ENCODE results near the gene PRKAR2A. TPM values are rescaled to one million over a fixed set of nuclear protein-coding genes. Genes with fewer than 3 reads are reported as not detected.
A peak's percentile ranks its signal among the peaks of the same experiment; 100 is the strongest.
"Not testable (repeated sequence)": the region's sequence is repeated elsewhere in the genome, so short reads cannot be mapped to it uniquely, and the experiment has no call there.

The PRKAR2A gene
- polyA plus RNA-seq, 3 donors from 2014 or later = 16.0 to 21.4 (median 17.9) TPM

DNA sequence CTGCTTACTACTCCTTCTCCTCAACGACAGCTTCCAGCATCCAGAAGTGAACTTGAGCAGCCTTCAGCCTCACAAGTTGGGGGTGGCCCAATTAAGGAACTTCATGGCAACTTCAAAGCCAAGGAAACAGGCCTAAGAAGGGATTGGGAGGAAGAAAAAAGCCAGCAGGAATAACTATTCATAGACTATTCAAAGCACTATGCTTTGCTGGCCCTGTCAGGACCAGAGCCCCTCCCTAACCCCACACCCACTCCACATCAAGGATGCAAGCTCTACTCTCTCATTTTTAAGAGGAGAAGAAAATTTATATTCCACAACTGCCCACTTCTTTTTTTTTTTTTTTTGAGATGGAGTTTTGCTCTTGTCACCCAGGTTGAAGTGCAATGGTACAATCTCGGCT is 10.0 kb upstream of the PRKAR2A start:
- Mint-ChIP-seq H3K9me3 (no peaks in the 10 kb centered on the region), H3K27me3 (ENCODE audit: low read depth in 3 of 3) (no peaks in the 10 kb centered on the region), H3K4me3 (no peak overlapping the region), H3K27ac (peak overlapping the region in 5 of 6 donors; percentile 26 to 78 (median 64)), H3K4me1 (peaks cover 5 to 7% of the 10 kb centered on the region in 2 donors), H3K36me3 (peaks cover 11 to 41% (median 27%) of the 10 kb centered on the region in 3 donors)
- DNase-seq = no peak

DNA sequence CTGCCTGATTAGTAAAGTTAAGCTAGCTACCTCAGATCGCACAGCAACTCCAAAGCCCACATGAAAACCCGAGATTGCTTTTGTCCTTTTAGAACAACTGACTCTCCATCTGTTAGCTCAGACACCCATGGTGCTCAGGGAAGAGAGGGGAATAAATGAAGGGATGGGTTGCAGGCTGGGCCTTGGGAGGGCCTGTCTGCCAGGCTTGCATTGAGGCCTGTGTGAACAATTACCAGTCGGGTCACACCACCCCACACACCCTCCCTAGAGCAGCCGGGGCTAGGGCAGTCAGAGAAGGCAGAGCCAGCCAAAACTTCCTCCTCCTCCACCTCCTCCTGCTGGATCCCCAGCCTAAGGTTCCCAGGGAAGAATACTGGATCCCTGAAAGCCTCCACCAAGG is 8.8 kb upstream of the PRKAR2A start:
- H3K27me3 Mint-ChIP-seq (ENCODE audit: low read depth in 3 of 3) = no peaks in the 10 kb centered on the region
- no peak for DNase-seq
- no peaks in the 10 kb centered on the region for H3K9me3 Mint-ChIP-seq
- H3K4me3 Mint-ChIP-seq = no peak overlapping the region
- H3K4me1 Mint-ChIP-seq = peaks cover 5 to 7% of the 10 kb centered on the region in 2 donors
- peaks cover 8 to 33% (median 19%) of the 10 kb centered on the region in 3 donors for H3K36me3 Mint-ChIP-seq
- peak overlapping the region in 4 of 6 donors; percentile 22 to 48 (median 32) for H3K27ac Mint-ChIP-seq

DNA sequence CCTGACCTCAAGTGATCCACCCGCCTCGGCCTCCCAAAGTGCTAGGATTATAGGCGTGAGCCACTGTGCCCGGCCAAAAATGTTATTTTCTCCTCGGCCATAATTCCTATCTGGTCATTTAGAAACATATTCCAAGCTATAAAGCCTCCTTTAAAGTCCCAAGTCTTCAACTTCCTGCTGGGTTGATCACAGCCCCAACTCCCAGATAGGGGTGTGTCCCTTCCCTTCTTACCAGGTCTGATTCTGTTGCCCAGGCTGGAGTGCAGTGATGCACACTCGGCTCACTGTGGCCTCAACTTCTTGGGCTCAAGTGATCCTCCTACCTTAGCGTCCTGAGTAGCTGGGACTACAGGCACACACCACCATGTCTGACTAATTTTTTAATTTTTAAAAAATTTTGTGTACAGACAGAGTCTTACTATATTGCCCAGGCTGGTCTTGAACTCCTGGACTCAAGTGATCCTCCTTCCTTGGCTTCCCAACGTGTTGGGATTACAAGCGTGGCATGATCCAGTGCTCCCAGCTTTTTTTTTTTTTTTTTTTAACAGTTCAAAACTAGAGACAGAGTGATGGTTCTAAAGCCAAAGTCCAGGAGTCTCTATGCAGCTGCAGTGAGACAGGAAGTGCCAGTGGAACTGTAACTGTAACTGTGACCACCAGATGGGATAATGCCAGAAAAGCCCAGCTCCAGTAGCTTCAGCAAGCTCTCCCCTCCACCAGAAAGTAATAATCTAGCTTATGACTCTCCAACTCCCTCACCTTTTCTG is 8.2 kb upstream of the PRKAR2A start:
- H3K9me3 Mint-ChIP-seq = no peaks in the 10 kb centered on the region
- H3K36me3 Mint-ChIP-seq = peaks cover 8 to 33% (median 19%) of the 10 kb centered on the region in 3 donors
- DNase-seq = no peak
- H3K4me1 Mint-ChIP-seq = peaks cover 5 to 7% of the 10 kb centered on the region in 2 donors
- no peak overlapping the region for H3K4me3 Mint-ChIP-seq
- no peaks in the 10 kb centered on the region for H3K27me3 Mint-ChIP-seq (ENCODE audit: low read depth in 3 of 3)
- peak overlapping the region in 3 of 6 donors; percentile 17 to 73 (median 31) for H3K27ac Mint-ChIP-seq

DNA sequence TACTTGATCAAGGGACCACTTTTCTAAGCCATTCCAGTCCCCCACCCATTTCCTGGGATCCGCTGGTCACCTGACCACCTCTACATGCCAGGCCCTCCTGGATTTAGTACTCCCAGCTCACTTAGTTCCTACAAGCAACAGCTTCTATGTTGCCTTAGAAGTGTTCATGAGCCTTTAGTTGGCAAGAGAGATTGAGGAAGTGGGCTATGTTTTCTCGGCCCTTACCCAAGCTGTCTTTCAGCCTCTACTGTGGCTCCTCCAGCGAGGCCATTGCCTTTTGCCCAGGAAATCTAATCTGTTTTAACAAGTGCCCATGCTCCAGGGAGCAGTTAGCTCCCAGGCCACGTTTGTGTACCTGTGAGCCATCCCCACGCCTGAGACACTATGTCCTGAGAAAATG is 4.5 kb upstream of the PRKAR2A start:
- H3K4me3 Mint-ChIP-seq = no peak overlapping the region
- H3K4me1 Mint-ChIP-seq = peaks cover 14 to 18% of the 10 kb centered on the region in 2 donors
- H3K36me3 Mint-ChIP-seq = peaks cover 4 to 15% (median 8%) of the 10 kb centered on the region in 3 donors
- peaks cover 0 to 5% (median 0%) of the 10 kb centered on the region in 3 donors for H3K27me3 Mint-ChIP-seq (ENCODE audit: low read depth in 3 of 3)
- no peaks in the 10 kb centered on the region for H3K9me3 Mint-ChIP-seq
- DNase-seq = no peak
- H3K27ac Mint-ChIP-seq = no peak overlapping the region

DNA sequence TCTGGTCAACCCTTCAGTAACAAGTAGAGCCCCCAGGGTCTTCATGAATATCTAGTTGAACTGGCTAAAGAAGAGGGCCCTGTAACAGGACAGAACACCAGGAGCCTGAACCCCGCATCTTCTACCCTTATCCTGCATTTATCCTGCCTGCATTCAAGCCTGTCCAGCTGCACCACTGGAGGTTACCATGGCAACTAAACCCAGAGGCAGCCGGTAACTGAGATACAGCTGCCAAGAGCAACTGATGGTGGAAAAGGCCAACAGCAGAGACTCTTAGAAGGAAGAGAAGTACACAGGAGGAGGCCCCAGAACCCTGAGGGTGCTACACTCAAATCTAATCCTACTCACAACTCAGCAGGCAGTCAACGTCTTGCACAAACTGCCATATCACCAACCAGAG is 3.7 kb upstream of the PRKAR2A start:
- no peak overlapping the region for H3K4me3 Mint-ChIP-seq
- H3K9me3 Mint-ChIP-seq = no peaks in the 10 kb centered on the region

DNA sequence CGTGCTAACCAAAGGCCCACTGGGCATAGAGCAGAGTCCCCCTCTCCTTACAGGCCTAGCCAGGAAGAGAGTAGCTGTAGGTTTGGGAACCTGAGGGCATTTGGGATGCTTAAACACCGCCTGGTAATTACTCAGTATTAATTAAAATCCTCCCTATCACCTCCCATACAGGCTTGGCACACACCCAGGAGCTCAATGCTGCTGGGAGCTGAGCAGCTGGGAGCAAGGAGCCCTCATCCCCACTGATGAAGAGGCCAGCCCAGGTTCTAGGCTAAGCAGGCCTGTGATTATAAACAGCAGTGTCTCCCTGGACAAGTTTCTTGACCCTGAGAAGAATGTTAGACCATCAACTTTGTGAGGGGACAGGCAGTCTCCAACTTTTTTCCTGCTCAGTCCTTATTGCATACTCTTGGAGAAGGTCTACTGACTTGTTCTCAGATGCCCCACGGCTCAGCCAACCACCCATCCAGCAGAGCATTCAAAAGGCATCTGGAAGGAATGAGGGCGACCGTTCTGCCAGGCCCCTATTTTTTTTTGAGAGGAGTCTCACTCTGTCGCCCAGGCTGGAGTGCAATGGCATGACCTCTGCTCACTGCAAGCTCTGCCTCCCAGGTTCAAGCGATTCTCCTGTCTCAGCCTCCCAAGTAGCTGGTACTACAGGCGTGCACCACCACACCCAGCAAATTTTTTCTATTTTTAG is 1.3 kb upstream of the PRKAR2A start:
- peak overlapping the region in 3 of 5 donors; percentile 32 to 91 (median 33) for H3K4me3 Mint-ChIP-seq

More for the DNA sequence above, 3.7 kb upstream of the PRKAR2A start:
- Mint-ChIP-seq H3K27me3 (ENCODE audit: low read depth in 3 of 3) (peaks cover 0 to 5% (median 4%) of the 10 kb centered on the region in 3 donors), H3K4me1 (peaks cover 20 to 25% of the 10 kb centered on the region in 2 donors), H3K27ac (peak overlapping the region in 1 of 6 donors; percentile 36), H3K36me3 (peaks cover 0 to 8% (median 8%) of the 10 kb centered on the region in 3 donors)
- DNase-seq = no peak

DNA sequence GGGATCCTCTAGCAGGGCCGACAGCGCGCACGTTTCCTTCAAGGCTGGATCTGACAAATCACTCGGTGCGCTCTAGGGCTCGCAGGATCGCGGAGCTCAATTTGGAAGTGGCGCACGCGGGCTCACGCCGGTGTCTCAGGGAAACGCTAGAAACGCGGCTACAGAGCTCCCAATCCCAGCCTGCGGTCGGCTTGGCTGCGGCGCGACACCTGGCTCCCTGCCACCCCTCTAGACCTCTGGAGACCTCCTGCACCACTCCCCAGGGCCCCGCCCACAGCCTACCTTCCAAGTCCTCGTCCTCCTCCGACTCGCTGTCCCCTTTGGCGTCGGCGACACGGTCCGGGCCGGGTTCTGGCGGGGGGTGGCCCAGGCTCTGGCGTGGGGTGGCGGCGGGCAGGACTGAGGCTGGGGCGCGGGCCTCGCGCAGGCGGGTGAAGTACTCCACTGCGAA is 596 bp downstream of the PRKAR2A start:
- peaks cover 34 to 38% of the 10 kb centered on the region in 2 donors for H3K4me1 Mint-ChIP-seq
- H3K36me3 Mint-ChIP-seq = no peaks in the 10 kb centered on the region
- H3K4me3 Mint-ChIP-seq = peak overlapping the region; percentile 91 to 95 (median 93)
- no peaks in the 10 kb centered on the region for H3K9me3 Mint-ChIP-seq
- peaks cover 0 to 5% (median 5%) of the 10 kb centered on the region in 3 donors for H3K27me3 Mint-ChIP-seq (ENCODE audit: low read depth in 3 of 3)
- no peak for DNase-seq
- H3K27ac Mint-ChIP-seq = peak overlapping the region; percentile 80 to 96 (median 88)

More for the DNA sequence above, 1.3 kb upstream of the PRKAR2A start:
- Mint-ChIP-seq H3K27ac (peak overlapping the region; percentile 96 to 99 (median 99)), H3K36me3 (peaks cover 0 to 3% (median 3%) of the 10 kb centered on the region in 3 donors), H3K27me3 (ENCODE audit: low read depth in 3 of 3) (peaks cover 0 to 5% (median 5%) of the 10 kb centered on the region in 3 donors), H3K4me1 (peaks cover 34 to 40% of the 10 kb centered on the region in 2 donors), H3K9me3 (no peaks in the 10 kb centered on the region)
- no peak for DNase-seq

DNA sequence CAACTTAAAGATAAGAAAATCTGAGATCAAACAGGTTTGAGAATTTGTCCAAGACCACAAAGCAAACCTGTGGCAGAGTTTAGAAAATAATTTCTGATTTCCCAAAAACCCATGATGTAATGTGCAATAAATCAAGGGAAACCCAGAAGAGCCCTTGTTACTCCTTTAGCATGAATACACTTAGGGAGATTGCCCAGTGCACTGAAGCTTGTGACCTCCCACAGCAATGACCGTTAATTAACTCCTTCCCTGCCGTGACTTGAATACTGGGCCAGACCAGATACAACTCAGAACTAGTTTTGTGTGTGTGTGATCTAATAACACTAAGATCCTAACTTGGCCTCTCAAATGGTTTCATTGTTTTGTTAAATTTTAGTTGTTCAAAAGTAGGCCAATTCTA is 2.5 kb downstream of the PRKAR2A start:
- Mint-ChIP-seq H3K27ac (peak overlapping the region; percentile 36 to 96 (median 61)), H3K4me3 (peak overlapping the region; percentile 34 to 95 (median 62)), H3K9me3 (no peaks in the 10 kb centered on the region)

DNA sequence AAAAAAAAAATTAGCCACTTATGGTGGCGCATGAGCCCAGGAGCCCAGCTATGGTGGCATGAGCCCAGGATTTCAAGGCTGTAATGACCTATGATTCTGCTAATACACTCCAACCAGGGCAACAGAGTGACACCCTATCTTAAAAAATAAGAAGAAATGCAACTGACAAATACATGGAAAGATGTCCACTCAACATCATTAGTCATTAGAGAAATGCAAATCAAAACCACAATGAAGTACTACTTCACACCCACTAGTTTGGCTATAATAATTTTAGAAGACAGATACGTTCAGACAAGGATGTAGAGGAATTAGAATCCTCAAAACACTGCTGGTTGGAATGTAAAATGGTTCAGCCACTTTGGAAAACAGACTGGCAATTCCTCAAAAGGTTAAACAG is 10.5 kb downstream of the PRKAR2A start:
- Mint-ChIP-seq H3K9me3 (no peaks in the 10 kb centered on the region), H3K4me1 (peaks cover 16 to 36% of the 10 kb centered on the region in 2 donors), H3K27ac (peak overlapping the region in 4 of 6 donors; percentile 3 to 59 (median 23)), H3K4me3 (no peak overlapping the region), H3K27me3 (ENCODE audit: low read depth in 3 of 3) (no peaks in the 10 kb centered on the region), H3K36me3 (peaks cover 8 to 15% (median 12%) of the 10 kb centered on the region in 3 donors)
- DNase-seq = no peak

More for the DNA sequence above, 2.5 kb downstream of the PRKAR2A start:
- no peak for DNase-seq
- Mint-ChIP-seq H3K36me3 (no peaks in the 10 kb centered on the region), H3K4me1 (peaks cover 35 to 46% of the 10 kb centered on the region in 2 donors), H3K27me3 (ENCODE audit: low read depth in 3 of 3) (peaks cover 0 to 5% (median 5%) of the 10 kb centered on the region in 3 donors)

DNA sequence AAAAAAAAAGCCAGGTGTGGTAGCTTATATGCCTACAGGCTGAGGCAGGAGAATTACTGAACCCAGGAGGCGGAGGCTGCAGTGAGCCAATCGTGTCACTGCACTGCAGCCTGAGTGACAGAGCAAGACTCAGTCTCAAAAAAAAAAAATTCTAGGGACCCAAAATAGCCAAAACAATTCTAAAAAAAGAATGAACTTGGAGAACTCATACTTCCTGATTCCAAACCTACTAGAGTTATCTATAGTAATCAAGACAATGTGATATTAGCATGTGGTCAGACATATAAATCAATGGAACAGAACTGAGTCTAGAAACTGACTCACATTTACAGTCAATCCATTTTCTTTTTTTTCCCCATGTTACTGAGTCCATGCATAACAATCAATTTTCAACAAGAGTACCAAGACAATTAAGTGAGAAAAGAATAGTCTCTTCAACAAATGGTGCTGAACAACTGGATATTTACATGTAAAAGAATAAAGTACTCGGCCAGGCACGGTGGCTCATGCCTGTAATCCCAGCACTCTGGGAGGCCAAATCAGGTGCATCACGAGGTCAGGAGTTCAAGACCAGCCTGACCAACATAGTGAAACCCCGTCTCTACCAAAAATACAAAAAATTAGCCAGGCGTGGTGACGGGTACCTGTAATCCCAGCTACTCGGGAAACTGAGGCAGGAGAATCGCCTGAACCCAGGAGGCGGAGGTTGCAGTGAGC is 11.9 kb downstream of the PRKAR2A start:
- Mint-ChIP-seq H3K27ac (peak overlapping the region in 1 of 6 donors; percentile 35), H3K36me3 (peaks cover 8 to 15% (median 12%) of the 10 kb centered on the region in 3 donors), H3K4me1 (peaks cover 14 to 27% of the 10 kb centered on the region in 2 donors), H3K9me3 (no peaks in the 10 kb centered on the region), H3K4me3 (no peak overlapping the region), H3K27me3 (ENCODE audit: low read depth in 3 of 3) (no peaks in the 10 kb centered on the region)
- DNase-seq = no peak

DNA sequence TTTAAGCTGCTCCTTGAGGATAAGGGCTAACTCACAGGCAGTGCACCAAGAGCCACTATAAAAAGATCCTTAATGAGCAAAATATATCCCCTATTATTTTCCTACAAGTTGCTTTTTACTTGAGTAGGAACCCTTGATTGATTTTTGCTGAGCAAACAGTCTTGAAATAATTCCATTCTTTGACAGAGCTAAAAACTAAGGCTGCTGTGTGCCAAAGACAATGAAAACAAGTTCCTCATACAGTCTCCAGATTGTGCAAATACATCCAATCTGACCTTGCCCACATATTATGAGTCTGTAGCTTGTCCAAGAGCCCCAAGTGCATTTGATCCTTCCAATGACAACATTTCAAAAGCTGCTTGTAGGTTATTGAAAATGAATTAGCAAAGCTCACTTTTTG is 15.0 kb downstream of the PRKAR2A start:
- Mint-ChIP-seq H3K4me1 (peaks cover 9 to 15% of the 10 kb centered on the region in 2 donors), H3K9me3 (no peaks in the 10 kb centered on the region), H3K27ac (peak overlapping the region in 1 of 6 donors; percentile 19), H3K36me3 (peaks cover 3 to 12% (median 8%) of the 10 kb centered on the region in 3 donors), H3K27me3 (ENCODE audit: low read depth in 3 of 3) (no peaks in the 10 kb centered on the region), H3K4me3 (no peak overlapping the region)
- no peak for DNase-seq

DNA sequence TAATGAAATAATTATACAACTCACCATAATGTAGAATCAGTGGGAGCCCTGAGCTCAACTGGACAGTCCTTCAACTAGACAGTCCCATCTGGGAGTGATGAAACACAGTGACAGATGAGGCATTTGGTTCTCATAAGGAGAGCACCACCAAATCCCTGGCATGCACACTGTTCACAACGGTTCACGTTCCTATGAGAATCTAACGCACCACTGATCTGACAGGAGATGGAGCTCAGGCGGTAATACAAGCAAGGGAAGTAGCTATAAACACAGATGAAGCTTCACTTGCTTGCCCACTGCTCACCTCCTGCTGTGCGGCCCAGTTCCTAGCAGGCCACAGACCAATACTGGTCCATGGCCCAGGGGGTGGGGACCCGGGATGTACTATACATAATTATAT is 17.0 kb downstream of the PRKAR2A start:
- no peak overlapping the region for H3K4me3 Mint-ChIP-seq
- no peak for DNase-seq
- peaks cover 6 to 21% of the 10 kb centered on the region in 2 donors for H3K4me1 Mint-ChIP-seq
- H3K27me3 Mint-ChIP-seq (ENCODE audit: low read depth in 3 of 3) = no peaks in the 10 kb centered on the region
- peaks cover 0 to 5% (median 4%) of the 10 kb centered on the region in 3 donors for H3K36me3 Mint-ChIP-seq
- no peaks in the 10 kb centered on the region for H3K9me3 Mint-ChIP-seq
- no peak overlapping the region for H3K27ac Mint-ChIP-seq

DNA sequence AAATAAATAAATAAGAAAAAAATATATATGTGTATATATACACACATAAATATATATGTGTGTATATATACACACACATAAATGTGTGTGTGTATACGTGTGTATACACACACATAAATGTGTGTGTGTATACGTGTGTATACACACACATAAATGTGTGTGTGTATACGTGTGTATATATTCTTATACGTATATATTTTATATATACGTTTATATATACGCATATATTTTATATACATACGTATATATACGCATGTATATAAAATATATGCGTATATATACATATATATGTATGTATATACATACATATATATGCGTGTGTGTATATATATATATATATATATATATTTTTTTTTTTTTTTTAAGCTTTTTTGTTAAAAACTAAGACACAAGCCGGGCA is 18.1 kb downstream of the PRKAR2A start:
- H3K9me3 Mint-ChIP-seq; H3K36me3 Mint-ChIP-seq; H3K27ac Mint-ChIP-seq; DNase-seq; H3K4me3 Mint-ChIP-seq; H3K27me3 Mint-ChIP-seq (ENCODE audit: low read depth in 3 of 3): not testable (repeated sequence)
- H3K4me1 Mint-ChIP-seq = peaks cover 4 to 20% of the 10 kb centered on the region in 2 donors

Data from immature natural killer cell (primary cell).